GM21360 (cell line): Measurements from ENCODE around the gene ZFYVE28.

ENCODE experiments used
- ATAC-seq: cut with Tn5 transposase; IDR thresholded peaks from one replicate; pipeline ENCODE4 v1.9.1; 2021; ENCODE audit warnings: mild to moderate bottlenecking, moderate library complexity; ENCODE audit not compliant: unreplicated experiment

Gene ZFYVE28

GRCh38 chr4:2334826-2335728 lies 83.4 kb downstream of the ZFYVE28 start:
- ATAC-seq = no peak

- ATAC-seq = no peak
Measured at GRCh38 chr4:2333916-2334644, 84.4 kb downstream of the ZFYVE28 start.

- ATAC-seq = no peak
Measured at GRCh38 chr4:2333356-2333841, 85.0 kb downstream of the ZFYVE28 start.

- no peak for ATAC-seq
Measured at GRCh38 chr4:2332976-2333319, 85.5 kb downstream of the ZFYVE28 start.

GRCh38 chr4:2332201-2332975 lies 86.1 kb downstream of the ZFYVE28 start:
- no peak for ATAC-seq

- ATAC-seq = no peak
Measured at GRCh38 chr4:2331519-2332200, 86.8 kb downstream of the ZFYVE28 start.

GRCh38 chr4:2331043-2331420 lies 87.4 kb downstream of the ZFYVE28 start:
- no peak for ATAC-seq

GRCh38 chr4:2330091-2331042 lies 88.1 kb downstream of the ZFYVE28 start:
- ATAC-seq = no peak

GRCh38 chr4:2327579-2327978 lies 90.9 kb downstream of the ZFYVE28 start:
- ATAC-seq = no peak

- ATAC-seq = no peak
Measured at GRCh38 chr4:2324891-2325290, 93.6 kb downstream of the ZFYVE28 start.

- ATAC-seq = no peak
Measured at GRCh38 chr4:2322841-2323240, 95.6 kb downstream of the ZFYVE28 start.

GRCh38 chr4:2322227-2322626 lies 96.2 kb downstream of the ZFYVE28 start:
- no peak for ATAC-seq

- no peak for ATAC-seq
Measured at GRCh38 chr4:2321279-2322196, 96.9 kb downstream of the ZFYVE28 start.

- ATAC-seq = no peak
Measured at GRCh38 chr4:2320746-2321145, 97.7 kb downstream of the ZFYVE28 start.

- no peak for ATAC-seq
Measured at GRCh38 chr4:2320152-2320551, 98.3 kb downstream of the ZFYVE28 start.

- no peak for ATAC-seq
Measured at GRCh38 chr4:2318885-2319284, 99.6 kb downstream of the ZFYVE28 start.

GRCh38 chr4:2318476-2318875 lies 100.0 kb downstream of the ZFYVE28 start:
- ATAC-seq = no peak

- no peak for ATAC-seq
Measured at GRCh38 chr4:2313366-2313765, 105.1 kb downstream of the ZFYVE28 start.
